ENCODE results near the gene EDNRA.

EDNRA gene

GRCh38 chr4:147518846-147519767, 38.2 kb downstream of the EDNRA start:
- no peak overlapping the region for H3K4me3 ChIP-seq (ENCODE audit: control insufficient read depth, low read depth, low read length)
- peak; percentile 100 for TF ChIP-seq CTCF (conservative IDR thresholded peaks at IDR 0.05; ENCODE audit: control insufficient read depth, insufficient read depth, low read depth, low read length)
- DNase-seq (ENCODE audit: low read depth): peak; percentile 85

- no peak overlapping the region for H3K4me3 ChIP-seq (ENCODE audit: control insufficient read depth, low read depth, low read length)
- no peak for TF ChIP-seq CTCF (conservative IDR thresholded peaks at IDR 0.05; ENCODE audit: control insufficient read depth, insufficient read depth, low read depth, low read length)
- no peak for DNase-seq (ENCODE audit: low read depth)
Observed at GRCh38 chr4:147524601-147525000, 43.7 kb downstream of the EDNRA start.

GRCh38 chr4:147525494-147526271, 44.8 kb downstream of the EDNRA start:
- TF ChIP-seq CTCF (conservative IDR thresholded peaks at IDR 0.05; ENCODE audit: control insufficient read depth, insufficient read depth, low read depth, low read length): no peak
- DNase-seq (ENCODE audit: low read depth): no peak
- H3K4me3 ChIP-seq (ENCODE audit: control insufficient read depth, low read depth, low read length): no peak overlapping the region

GRCh38 chr4:147526272-147526654, 45.4 kb downstream of the EDNRA start:
- H3K4me3 ChIP-seq (ENCODE audit: control insufficient read depth, low read depth, low read length): no peak overlapping the region
- TF ChIP-seq CTCF (conservative IDR thresholded peaks at IDR 0.05; ENCODE audit: control insufficient read depth, insufficient read depth, low read depth, low read length): no peak
- DNase-seq (ENCODE audit: low read depth): no peak

- DNase-seq (ENCODE audit: low read depth): no peak
- no peak overlapping the region for H3K4me3 ChIP-seq (ENCODE audit: control insufficient read depth, low read depth, low read length)
- no peak for TF ChIP-seq CTCF (conservative IDR thresholded peaks at IDR 0.05; ENCODE audit: control insufficient read depth, insufficient read depth, low read depth, low read length)
Observed at GRCh38 chr4:147528054-147528453, 47.2 kb downstream of the EDNRA start.

- no peak for DNase-seq (ENCODE audit: low read depth)
- no peak for TF ChIP-seq CTCF (conservative IDR thresholded peaks at IDR 0.05; ENCODE audit: control insufficient read depth, insufficient read depth, low read depth, low read length)
- H3K4me3 ChIP-seq (ENCODE audit: control insufficient read depth, low read depth, low read length): no peak overlapping the region
Observed at GRCh38 chr4:147530134-147530533, 49.2 kb downstream of the EDNRA start.

All from fibroblast of mammary gland (primary cell).